ENCODE results near the gene WDR1.

WDR1 gene

DNA sequence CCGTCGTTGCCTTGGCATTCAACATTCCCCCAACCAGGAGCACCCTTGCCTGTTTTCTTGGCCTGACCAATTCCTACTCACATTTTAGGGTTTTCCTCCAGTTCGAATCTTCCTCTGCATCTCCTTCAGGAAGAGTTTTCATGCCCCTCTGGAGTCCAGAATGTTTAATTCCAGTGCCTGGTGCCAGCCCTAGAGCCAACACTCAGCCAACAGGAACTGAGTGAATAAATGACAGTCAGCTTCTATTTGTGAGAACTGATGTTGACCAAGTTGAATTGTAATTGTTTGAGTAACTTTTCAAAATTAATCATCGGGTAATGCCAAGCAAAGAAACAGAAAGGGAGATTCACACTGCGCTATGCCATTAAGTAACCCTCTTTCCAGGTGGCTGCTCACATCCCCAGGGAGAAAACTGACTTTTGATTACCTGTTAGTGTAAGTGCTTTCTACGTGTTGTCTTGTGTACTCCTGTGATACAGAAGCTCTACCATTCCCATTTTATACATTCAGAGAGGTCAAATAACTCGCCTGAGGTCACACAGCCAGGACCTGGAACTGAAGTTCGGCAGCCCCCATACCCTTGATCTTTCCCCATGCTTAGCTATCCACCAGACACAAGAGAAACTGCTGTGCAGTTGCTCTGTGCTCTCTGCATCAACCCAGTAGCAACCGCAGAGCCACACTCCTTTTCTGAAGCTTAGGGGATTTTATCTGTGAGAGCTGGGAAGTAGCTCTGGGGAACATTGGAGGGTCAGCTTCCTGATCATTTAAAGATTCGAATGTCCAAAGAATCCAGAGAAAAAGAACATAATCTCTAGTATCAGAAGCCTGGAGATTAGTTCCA, 76.3 kb downstream of the WDR1 start:
- H3K4me1 ChIP-seq (ENCODE audit: insufficient read depth, low read length) = no peaks in the 10 kb centered on the region
- no peak overlapping the region for H3K9ac ChIP-seq (ENCODE audit: low read depth, low read length)
- H3K27me3 ChIP-seq (ENCODE audit: insufficient read depth, low read length) = no peaks in the 10 kb centered on the region
- no peaks in the 10 kb centered on the region for H3K36me3 ChIP-seq (ENCODE audit: insufficient read depth, low read length)
- WGBS = 87% methylated on average over 10 of the region's 10 CpGs
- H3K27ac ChIP-seq (ENCODE audit: low read depth, low read length) = no peak overlapping the region
- H3K9me3 ChIP-seq (ENCODE audit: insufficient read depth, low read depth, low read length) = peaks cover 6% of the 10 kb centered on the region; the same call in 1 of the 2 replicates
- H3K4me3 ChIP-seq (ENCODE audit: low read length) = no peak overlapping the region

- no peaks in the 10 kb centered on the region for H3K27me3 ChIP-seq (ENCODE audit: insufficient read depth, low read length)
- H3K9ac ChIP-seq (ENCODE audit: low read depth, low read length) = no peak overlapping the region
- H3K9me3 ChIP-seq (ENCODE audit: insufficient read depth, low read depth, low read length) = no peaks in the 10 kb centered on the region
- WGBS = 86% methylated on average over 10 of the region's 10 CpGs
- H3K27ac ChIP-seq (ENCODE audit: low read depth, low read length) = no peak overlapping the region
- no peak overlapping the region for H3K4me3 ChIP-seq (ENCODE audit: low read length)
- no peaks in the 10 kb centered on the region for H3K36me3 ChIP-seq (ENCODE audit: insufficient read depth, low read length)
- 0 out of 2 replicates have a peak, but pooled peaks cover 1% of the 10 kb centered on the region for H3K4me1 ChIP-seq (ENCODE audit: insufficient read depth, low read length)
These were observed 79.7 kb downstream of the WDR1 start for GRCh38 chr4:10036807-10037342.

DNA sequence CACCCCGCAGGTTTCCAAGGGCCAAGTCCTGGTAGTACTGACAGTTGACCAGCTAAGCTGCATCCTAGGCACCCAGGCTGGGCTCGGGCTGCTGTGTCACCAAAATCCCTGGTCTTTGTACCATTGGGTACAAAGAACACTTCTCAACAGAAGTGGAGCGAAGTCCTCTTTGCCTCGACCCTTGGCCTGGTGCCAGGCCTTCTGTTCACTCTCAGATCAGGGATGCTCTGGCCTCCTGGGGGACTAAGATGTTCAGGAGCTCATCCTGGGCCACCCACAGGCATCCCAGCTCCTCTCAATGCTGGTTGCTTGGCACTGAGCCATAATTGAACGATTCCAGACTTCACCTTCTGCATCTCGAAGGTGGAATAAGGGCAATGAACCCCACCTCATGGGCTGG, 81.5 kb downstream of the WDR1 start:
- Histone ChIP-seq H3K9ac (ENCODE audit: low read depth, low read length) (no peak overlapping the region), H3K9me3 (ENCODE audit: insufficient read depth, low read depth, low read length) (no peaks in the 10 kb centered on the region), H3K36me3 (ENCODE audit: insufficient read depth, low read length) (no peaks in the 10 kb centered on the region), H3K27ac (ENCODE audit: low read depth, low read length) (no peak overlapping the region), H3K4me3 (ENCODE audit: low read length) (no peak overlapping the region), H3K4me1 (ENCODE audit: insufficient read depth, low read length) (peaks cover 7% of the 10 kb centered on the region; the same call in 1 of the 2 replicates), H3K27me3 (ENCODE audit: insufficient read depth, low read length) (no peaks in the 10 kb centered on the region)
- WGBS = 94% methylated on average over 6 of the region's 6 CpGs

DNA sequence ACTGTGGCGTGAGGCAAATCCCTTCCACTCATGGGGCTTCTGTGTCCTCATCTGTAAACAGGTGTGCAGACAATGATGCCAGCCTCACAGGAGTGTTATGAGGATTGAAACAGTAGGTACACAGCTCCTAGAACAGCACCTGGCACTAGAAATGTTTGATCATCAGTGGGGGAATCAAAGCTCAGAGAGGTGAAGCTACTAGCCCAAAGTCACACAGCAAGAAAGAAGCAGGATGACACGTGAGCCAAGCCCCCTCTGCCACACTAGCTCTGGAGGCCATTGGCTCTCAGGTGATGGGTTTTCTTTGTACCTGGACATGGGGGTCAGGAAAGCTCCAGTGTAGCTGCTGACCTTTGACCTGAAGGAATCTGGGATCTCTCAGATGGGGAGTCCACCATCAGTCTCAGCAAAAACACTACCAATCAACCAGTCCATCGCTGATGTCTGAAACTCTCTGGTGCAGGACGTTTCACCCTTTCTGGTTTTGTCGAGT, 81.9 kb downstream of the WDR1 start:
- Histone ChIP-seq H3K36me3 (ENCODE audit: insufficient read depth, low read length) (no peaks in the 10 kb centered on the region), H3K27me3 (ENCODE audit: insufficient read depth, low read length) (no peaks in the 10 kb centered on the region), H3K9me3 (ENCODE audit: insufficient read depth, low read depth, low read length) (no peaks in the 10 kb centered on the region), H3K27ac (ENCODE audit: low read depth, low read length) (no peak overlapping the region), H3K4me1 (ENCODE audit: insufficient read depth, low read length) (peaks cover 7% of the 10 kb centered on the region; the same call in 1 of the 2 replicates), H3K9ac (ENCODE audit: low read depth, low read length) (no peak overlapping the region), H3K4me3 (ENCODE audit: low read length) (no peak overlapping the region)
- 92% methylated on average over 5 of the region's 5 CpGs for WGBS

- no peaks in the 10 kb centered on the region for H3K27me3 ChIP-seq (ENCODE audit: insufficient read depth, low read length)
- no peak overlapping the region for H3K4me3 ChIP-seq (ENCODE audit: low read length)
- H3K27ac ChIP-seq (ENCODE audit: low read depth, low read length) = no peak overlapping the region
- H3K9ac ChIP-seq (ENCODE audit: low read depth, low read length) = no peak overlapping the region
- no peaks in the 10 kb centered on the region for H3K36me3 ChIP-seq (ENCODE audit: insufficient read depth, low read length)
- peaks cover 7% of the 10 kb centered on the region; the same call in 1 of the 2 replicates for H3K4me1 ChIP-seq (ENCODE audit: insufficient read depth, low read length)
- no peaks in the 10 kb centered on the region for H3K9me3 ChIP-seq (ENCODE audit: insufficient read depth, low read depth, low read length)
- 94% methylated on average over 10 of the region's 10 CpGs for WGBS
These were observed 82.5 kb downstream of the WDR1 start for GRCh38 chr4:10034136-10034535.

- H3K9ac ChIP-seq (ENCODE audit: low read depth, low read length) = no peak overlapping the region
- 89% methylated on average over 18 of the region's 18 CpGs for WGBS
- H3K4me1 ChIP-seq (ENCODE audit: insufficient read depth, low read length) = peaks cover 7% of the 10 kb centered on the region; the same call in 1 of the 2 replicates
- H3K27me3 ChIP-seq (ENCODE audit: insufficient read depth, low read length) = no peaks in the 10 kb centered on the region
- no peak overlapping the region for H3K4me3 ChIP-seq (ENCODE audit: low read length)
- no peaks in the 10 kb centered on the region for H3K9me3 ChIP-seq (ENCODE audit: insufficient read depth, low read depth, low read length)
- H3K36me3 ChIP-seq (ENCODE audit: insufficient read depth, low read length) = no peaks in the 10 kb centered on the region
- no peak overlapping the region for H3K27ac ChIP-seq (ENCODE audit: low read depth, low read length)
These were observed 83.3 kb downstream of the WDR1 start for GRCh38 chr4:10033191-10033881.

- WGBS = 89% methylated on average over 6 of the region's 6 CpGs
- Histone ChIP-seq H3K4me3 (ENCODE audit: low read length) (no peak overlapping the region), H3K27ac (ENCODE audit: low read depth, low read length) (no peak overlapping the region), H3K4me1 (ENCODE audit: insufficient read depth, low read length) (peaks cover 7% of the 10 kb centered on the region; the same call in 1 of the 2 replicates), H3K27me3 (ENCODE audit: insufficient read depth, low read length) (no peaks in the 10 kb centered on the region), H3K9ac (ENCODE audit: low read depth, low read length) (no peak overlapping the region), H3K9me3 (ENCODE audit: insufficient read depth, low read depth, low read length) (no peaks in the 10 kb centered on the region), H3K36me3 (ENCODE audit: insufficient read depth, low read length) (no peaks in the 10 kb centered on the region)
These were observed 84.0 kb downstream of the WDR1 start for GRCh38 chr4:10032625-10033024.

DNA sequence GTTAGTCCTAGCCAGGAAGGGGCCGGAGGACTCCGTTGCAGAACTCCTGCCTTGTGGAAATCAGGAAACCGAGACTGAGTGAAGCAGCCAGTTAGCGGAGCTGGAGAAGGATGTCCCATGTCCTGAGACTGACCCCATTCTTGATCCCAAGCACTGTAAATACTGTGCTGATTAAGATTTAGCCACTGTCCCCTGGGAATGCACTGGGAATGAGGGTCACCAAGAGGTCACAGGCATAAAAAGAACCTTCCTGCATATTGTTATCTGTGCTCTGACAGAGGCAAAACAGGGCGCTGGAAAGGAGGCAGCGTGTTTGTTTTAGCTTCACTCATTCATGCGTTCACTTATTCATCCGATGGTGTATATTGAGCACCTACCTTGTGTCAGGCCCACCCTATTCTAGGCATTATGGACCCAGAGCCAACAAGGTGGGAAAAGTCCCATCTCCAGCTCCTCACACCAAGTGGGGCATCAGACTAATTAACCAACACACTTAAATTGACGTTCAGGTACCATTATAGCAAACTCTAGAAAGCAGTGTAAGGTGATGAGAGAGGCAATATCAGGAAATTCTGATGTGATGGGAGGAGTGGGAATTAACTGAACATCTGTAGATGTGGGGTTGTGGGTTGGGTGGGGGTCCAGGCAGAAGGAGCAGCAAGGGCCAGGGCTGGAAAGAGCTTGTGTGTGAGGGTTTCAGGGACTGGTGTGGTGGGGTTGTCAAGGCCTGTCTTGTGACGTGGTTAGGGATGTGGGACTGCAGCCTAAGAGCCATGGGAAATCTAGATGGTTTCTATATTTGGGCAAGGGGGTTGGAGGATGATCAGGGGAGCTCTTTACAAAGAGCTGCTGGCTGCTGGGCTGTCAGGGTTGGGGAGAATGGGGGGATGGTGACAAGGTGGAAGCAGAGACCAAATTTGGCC, 84.7 kb downstream of the WDR1 start:
- H3K36me3 ChIP-seq (ENCODE audit: insufficient read depth, low read length) = no peaks in the 10 kb centered on the region
- 76% methylated on average over 10 of the region's 10 CpGs for WGBS
- no peaks in the 10 kb centered on the region for H3K9me3 ChIP-seq (ENCODE audit: insufficient read depth, low read depth, low read length)
- H3K27ac ChIP-seq (ENCODE audit: low read depth, low read length) = no peak overlapping the region
- no peak overlapping the region for H3K4me3 ChIP-seq (ENCODE audit: low read length)
- no peaks in the 10 kb centered on the region for H3K27me3 ChIP-seq (ENCODE audit: insufficient read depth, low read length)
- peaks cover 7% of the 10 kb centered on the region; the same call in 1 of the 2 replicates for H3K4me1 ChIP-seq (ENCODE audit: insufficient read depth, low read length)
- no peak overlapping the region for H3K9ac ChIP-seq (ENCODE audit: low read depth, low read length)

GRCh38 chr4:10030972-10031667, 85.5 kb downstream of the WDR1 start:
- no peaks in the 10 kb centered on the region for H3K36me3 ChIP-seq (ENCODE audit: insufficient read depth, low read length)
- H3K27ac ChIP-seq (ENCODE audit: low read depth, low read length) = no peak overlapping the region
- H3K9me3 ChIP-seq (ENCODE audit: insufficient read depth, low read depth, low read length) = no peaks in the 10 kb centered on the region
- H3K4me1 ChIP-seq (ENCODE audit: insufficient read depth, low read length) = peaks cover 7% of the 10 kb centered on the region; the same call in 1 of the 2 replicates
- no peaks in the 10 kb centered on the region for H3K27me3 ChIP-seq (ENCODE audit: insufficient read depth, low read length)
- 79% methylated on average over 6 of the region's 7 CpGs for WGBS
- no peak overlapping the region for H3K9ac ChIP-seq (ENCODE audit: low read depth, low read length)
- no peak overlapping the region for H3K4me3 ChIP-seq (ENCODE audit: low read length)

DNA sequence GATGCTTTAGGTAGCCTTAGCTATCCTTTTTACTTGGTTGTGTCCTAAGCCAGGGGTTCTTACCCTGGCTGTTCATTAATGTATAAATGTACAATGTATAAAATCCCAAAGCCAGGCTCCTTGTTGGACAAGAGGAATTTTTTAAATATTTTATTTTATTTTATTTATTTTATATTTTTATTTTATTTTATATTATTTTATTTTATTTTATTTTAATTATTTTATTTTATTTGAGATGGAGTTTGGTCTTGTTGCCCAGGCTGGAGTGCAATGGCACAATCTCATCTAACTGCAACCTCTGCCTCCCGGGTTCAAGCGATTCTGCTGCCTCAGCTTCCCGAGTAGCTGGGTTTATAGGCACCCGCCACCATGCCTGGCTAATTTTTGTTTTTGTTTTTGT, 87.2 kb downstream of the WDR1 start:
- Histone ChIP-seq H3K9ac (ENCODE audit: low read depth, low read length) (no peak overlapping the region), H3K9me3 (ENCODE audit: insufficient read depth, low read depth, low read length) (no peaks in the 10 kb centered on the region), H3K4me1 (ENCODE audit: insufficient read depth, low read length) (peaks cover 7% of the 10 kb centered on the region; the same call in 1 of the 2 replicates), H3K4me3 (ENCODE audit: low read length) (no peak overlapping the region), H3K36me3 (ENCODE audit: insufficient read depth, low read length) (no peaks in the 10 kb centered on the region), H3K27me3 (ENCODE audit: insufficient read depth, low read length) (no peaks in the 10 kb centered on the region), H3K27ac (ENCODE audit: low read depth, low read length) (no peak overlapping the region)
- WGBS = 95% methylated on average over 4 of the region's 4 CpGs

Data from HUES64 (cell line).